GM18517 (cell line): ENCODE data around the gene HHIPL1.

Experiments
- ATAC-seq: cut with Tn5 transposase; IDR thresholded peaks from one replicate; pipeline ENCODE4 v1.9.1; 2021; ENCODE audit warnings: mild to moderate bottlenecking, moderate library complexity; ENCODE audit not compliant: unreplicated experiment

HHIPL1 gene

DNA sequence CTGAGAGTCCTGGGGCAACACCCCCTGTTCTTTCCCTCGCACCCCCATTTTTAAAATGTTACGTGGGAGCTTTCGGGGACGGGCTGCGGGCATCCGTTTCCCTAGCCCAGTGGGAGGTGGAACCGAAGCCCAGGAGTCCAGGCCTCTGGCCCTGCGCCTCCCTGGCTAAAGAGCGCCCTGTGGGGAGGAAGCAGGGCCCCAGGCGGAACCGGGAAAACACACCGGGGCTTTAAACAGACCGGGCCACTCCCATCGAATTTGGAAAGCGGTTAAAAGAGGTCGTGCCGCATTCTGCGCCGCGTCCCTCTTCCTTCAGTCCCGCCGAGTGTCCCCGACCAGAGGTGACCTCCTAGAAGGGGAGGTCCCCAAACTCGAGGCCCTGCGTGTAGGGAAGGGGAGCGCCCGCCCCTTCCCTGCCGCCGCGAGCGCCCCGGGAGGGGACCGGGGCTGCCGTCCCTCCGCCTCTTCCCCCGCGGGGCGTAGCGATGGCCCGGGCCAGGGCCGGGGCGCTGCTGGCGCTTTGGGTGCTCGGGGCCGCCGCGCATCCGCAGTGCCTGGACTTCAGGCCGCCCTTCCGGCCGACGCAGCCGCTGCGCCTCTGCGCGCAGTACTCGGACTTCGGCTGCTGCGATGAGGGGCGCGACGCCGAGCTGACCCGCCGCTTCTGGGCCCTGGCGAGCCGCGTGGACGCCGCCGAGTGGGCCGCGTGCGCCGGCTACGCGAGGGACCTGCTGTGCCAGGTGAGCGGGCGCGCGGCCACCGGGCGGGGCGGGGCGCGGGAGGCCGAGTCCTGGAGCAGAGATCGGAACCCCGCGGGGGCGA is at the start of gene HHIPL1:
Gene HHIPL1, plus strand, starts transcription at position 407 of the 822 bp plus-strand sequence. Its CDS starts 79 bp downstream, at position 486.
- no peak for ATAC-seq

DNA sequence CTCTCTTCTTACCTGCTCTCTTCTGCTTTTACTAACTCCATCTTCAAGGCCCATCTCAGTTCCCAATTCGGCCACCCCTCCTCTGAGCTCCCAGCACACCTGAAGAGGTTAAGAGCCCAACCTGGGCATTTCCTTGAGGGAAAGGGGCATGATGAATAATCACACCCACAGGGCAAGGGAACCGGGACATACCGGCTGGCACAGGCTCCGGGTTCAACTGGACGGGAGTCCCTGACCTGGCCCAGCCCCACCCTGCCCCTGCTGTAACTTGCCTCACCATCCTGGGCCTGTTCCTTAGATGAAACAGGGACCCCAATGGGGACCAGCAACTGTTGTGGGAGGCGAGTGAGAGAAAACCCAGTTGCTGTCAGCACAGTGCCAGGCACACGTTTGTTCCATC is 49.4 kb upstream of the HHIPL1 start:
- ATAC-seq, result no peak

DNA sequence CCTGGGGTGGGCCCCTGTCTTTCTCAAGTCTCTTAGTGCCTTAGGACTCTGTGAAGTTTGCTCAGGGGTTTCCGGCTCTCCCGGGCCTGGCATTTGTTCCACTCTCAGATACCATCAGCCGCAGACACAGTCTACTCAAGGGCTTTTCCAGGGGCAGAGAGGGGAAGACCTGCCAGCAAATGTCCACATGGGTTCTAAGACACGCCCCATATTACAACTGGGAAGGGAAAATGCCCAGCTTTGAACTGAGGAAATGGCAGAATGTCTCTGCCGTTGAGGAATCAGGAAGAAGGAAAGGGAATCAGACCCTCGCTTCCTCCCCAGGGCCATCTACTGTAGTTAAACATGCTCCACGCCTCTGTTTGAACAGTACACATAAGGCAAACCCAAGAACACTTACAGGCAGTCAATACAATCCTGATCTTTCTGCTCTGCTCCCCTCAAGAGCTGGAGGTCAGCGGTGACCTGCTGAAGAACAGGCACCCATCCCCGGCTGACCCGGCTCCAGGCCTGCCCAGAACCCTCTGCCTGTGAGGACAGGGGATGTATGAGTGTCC is 48.8 kb upstream of the HHIPL1 start:
- no peak for ATAC-seq

DNA sequence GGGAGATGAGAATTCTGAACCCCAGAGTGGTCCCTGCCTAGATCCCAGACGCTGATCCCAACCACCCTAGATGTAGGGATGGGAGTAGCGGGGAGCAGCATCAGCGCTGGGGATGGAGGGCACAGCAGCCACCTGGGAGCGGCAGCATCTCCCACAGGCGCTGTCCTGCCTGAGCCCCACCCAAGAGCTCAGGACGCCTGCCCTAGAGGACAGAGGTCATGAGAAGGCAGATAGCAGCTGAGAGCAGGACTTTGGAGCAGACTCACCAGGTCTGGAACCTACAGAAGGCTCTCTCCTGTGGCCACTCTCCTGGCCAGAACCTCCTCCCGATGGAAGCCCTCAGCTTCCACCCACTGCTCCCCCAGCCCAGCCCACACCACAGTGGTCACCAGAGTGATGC is 48.2 kb upstream of the HHIPL1 start:
- no peak for ATAC-seq

DNA sequence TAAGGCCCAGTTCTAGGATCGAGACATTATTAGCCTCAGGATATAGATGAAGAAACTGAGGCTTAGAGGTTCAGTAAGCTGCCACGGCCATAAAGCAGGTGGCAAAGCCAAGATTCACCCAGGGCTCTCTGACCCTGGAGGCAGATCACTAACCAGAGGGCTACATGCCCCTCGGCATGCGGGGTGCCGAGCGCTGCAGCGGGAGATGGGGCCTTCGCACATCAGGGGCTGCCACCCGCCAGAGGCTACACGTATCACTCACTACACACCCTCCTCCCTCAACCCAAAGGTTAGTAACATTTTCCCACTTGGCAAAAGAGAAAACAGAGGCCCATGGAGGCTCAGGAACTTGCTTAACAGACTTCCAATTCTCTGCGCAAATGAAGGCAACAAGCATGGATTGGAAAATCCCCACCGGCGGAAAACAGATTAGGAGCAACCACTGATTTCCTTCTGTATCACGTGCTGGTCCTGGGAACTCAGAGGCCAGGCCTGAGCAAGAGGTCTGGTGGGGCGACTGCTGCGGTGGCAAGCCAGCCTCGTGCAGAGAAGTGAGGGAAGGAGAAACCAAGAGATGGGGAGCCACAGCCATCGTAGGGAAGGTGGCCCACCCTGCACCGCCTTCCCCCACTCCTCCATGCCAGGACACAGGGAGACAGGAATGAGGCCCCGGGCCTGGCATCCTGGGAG is 46.9 kb upstream of the HHIPL1 start:
- ATAC-seq, result no peak

DNA sequence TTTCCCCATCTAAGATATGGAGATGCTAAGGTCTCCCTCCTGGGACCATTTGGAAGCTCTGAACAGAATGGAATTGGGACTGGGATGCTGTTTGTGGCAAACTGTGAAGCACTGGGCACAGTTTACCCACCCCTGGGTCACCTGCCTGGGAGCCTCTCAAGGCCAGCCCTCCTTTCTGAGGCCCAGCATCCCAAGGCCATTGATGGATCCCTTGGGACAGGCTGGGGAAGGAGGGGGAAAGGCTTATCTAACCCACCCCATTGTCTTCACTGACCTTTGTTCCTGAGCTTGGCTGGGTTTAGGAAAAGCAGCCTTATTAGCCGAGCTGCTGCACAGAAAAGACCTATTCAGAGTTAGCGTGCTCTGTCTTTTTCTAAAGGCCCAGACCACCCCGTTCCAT is 46.2 kb upstream of the HHIPL1 start:
- no peak for ATAC-seq

DNA sequence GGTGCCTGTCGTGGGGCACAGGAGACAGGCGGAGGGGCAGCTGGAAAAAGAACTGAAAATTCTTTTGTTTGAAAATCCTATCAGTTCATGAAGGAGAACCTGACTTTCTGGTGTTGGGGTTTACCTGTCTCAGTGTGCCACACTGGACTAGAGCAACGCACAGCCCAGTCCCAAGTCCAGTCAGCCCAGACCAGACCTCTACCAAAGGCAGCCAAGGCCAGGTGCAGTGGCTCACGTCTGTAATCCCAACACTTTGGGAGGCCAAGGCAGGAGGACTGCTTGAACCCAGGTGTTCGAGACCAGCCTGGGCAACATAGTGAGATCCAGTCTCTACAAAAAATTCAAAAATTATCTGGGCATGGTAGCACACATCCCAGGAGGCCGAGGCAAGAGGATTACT is 45.5 kb upstream of the HHIPL1 start:
- no peak for ATAC-seq

DNA sequence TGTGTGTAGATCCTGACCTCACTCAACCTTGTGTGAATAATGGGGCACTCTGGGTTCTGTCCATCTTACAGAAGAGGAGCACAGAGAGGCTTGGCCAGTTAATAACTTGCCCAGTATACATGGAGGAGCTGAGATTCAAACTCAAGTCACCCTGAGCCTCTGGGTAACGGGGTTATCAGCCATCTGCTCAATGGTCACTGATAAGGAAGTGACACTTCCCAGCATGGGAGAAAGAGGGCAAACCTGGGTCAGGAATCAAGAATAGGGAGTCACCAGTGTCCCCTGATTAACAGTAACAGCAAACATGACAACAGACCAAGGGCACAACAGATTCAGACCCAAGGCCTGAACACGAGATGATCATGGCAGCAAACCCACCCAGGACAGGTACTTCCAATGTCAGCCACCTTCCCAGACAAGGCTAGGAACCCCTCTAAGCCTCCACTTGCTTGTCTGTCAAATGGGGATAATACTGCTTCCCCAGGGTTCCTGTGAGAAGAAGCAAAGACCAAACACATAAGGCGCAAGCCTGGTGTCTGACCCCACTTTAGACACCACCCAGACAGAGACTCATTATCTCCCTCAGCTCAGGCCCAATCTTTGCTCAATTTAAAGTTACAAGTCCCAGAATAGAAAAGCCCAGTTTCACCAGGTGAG is 44.6 kb upstream of the HHIPL1 start:
- no peak for ATAC-seq

DNA sequence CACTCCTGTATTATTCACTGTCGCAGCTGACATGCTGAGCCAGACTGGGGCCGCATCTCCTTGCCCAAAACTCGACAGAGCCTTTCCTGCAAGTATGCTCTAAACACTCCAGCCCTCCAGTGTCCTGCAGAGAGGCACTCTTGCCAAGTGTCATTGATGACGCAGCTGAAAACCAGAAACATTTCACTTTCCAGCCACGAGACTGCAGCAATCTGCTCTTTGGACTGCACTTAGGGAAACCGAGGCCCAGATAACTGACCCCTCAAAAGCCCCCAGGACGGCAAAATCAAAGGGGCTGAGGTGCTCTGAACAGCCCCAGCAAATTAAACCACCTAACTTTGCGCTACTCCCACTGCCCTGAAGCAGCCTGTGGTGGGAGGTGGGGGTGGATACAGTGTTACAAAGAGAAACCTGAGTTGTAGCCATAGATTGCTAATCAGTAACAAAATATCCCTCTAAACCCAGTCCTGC is 43.5 kb upstream of the HHIPL1 start:
- ATAC-seq, result no peak

DNA sequence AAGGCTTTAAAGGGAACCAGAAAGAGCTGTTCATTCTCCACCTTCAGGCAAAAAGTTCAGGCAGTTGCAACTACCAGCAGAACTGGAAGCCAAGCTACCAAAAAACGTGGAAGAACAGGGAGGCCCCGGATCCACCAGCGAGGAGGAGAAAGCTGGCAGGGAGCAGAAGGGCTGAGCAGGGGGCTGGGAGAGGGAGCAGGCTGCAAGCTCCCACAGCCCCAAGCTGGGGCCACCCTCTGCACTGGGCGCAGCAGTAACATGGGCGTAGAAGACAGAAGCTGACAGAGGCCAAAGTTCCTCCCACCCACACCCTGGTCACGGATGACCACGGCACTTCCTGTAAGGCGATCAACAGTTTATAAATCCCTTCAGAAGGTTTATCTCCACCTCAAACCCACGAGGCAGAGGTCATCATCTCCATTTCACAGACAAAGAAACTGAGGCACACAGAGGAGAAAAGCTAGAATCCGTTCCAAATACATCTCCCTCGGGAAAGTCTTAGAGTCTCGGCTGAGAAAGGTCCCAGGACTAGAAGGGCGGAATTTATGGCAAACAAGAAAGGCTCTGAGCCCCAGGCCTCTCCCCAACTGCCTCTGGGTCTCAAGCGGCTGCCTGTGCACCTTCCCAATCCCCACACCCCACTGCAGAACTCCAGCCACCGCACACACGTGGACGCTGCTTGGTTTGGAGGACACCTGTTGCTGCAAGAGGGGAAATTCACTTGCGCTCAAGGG is 42.7 kb upstream of the HHIPL1 start:
- no peak for ATAC-seq

DNA sequence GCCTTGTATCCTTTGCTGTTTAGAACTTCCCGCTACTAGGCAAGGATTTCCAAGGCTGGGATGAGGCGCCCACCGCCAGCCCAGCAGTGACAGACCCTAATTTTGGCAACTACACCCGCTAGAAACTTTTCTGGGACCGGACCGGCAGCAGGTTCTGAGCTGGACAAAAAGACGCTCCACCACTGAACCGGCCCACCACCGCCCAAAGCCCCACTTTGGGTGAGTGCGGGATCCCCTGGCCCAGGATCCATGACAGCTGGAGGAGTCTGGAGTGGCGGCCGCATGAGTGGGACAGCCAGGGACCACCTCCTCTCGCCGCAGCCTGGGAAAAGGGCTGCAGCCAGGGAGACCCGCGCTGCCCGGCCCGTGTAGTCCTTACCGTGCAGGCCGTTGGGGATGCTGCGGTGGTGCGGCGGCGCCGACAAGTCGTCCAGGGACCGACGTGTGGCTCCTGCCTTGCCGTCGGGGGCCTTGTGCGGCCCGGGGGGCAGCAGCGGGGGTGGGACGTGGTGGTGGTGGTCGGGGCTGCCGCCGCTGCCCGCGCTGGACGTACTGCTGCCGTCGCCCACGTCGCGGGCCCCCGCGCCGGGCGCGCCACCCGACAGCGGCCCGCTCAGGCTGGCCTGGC is 42.0 kb upstream of the HHIPL1 start:
- no peak for ATAC-seq

DNA sequence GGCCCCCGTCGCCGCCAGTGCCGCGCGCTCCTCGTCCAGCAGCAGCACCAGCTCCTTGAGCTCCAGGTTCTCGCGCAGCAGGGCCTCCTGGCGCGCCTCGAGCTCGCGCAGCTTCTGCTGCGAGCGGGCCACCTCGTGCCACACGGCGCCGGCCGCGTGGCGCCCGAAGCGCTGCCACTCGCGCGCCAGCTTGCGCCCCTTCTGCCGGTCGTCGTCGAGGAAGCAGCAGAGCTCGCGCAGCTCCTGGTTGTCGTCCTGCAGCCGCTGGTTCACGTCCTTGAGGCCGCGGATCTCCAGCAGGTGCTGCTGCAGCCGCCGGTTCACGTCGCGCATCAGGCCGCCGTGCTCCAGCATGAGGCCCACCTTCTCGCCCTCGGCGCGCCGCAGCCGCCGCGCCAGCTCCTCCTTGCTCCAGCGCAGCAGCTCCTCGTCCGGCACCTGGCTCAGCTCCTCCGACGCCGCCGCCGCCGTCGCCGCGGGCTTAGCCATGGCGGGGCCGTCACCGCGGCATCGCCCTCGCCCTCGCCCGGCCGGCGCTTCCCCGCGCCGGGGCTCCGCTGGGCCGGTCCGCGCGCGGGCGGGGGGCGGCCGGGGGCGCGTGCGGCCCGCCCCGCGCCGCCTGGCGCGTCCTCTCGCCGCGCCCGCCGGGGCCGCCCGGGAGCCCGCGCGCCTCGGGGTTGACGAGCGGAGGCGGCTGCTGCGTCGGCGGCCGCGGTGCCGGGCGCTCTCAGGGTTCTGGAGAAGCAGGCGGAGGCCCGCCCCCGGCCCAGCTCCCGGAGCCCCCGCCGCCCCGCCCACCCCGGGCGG is 41.3 kb upstream of the HHIPL1 start, which contains the start of gene CCDC85C:
Gene CCDC85C, minus strand, starts transcription at position 737 of the 807 bp plus-strand sequence. Its CDS starts 248 bp downstream, at position 489.
- peak; percentile 11 for ATAC-seq

DNA sequence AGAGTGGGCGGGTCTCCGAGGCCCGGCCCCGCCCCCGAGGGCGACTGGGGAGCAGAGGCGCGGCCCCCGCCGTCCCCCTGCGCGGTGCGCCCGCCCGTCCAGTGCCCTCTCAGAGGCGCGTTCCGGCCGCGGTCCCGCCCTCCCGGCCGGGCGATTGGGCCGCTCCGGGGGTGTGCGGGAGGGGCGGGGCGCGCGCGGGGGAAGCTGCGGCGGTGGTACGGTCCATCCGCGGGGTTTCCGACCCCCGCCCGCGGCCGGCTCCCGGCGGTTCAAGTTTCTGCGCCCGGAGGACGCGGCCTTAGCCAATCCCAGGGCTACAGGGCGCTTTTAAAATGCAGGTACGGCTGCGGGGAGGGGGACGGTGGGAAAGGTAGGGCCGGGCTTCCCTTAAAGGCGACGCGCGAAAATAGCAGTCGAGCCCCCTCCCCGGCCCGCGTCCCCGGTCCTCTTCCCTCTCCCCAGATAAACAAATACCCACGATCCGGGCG is 40.6 kb upstream of the HHIPL1 start:
- peak; percentile 59 for ATAC-seq

DNA sequence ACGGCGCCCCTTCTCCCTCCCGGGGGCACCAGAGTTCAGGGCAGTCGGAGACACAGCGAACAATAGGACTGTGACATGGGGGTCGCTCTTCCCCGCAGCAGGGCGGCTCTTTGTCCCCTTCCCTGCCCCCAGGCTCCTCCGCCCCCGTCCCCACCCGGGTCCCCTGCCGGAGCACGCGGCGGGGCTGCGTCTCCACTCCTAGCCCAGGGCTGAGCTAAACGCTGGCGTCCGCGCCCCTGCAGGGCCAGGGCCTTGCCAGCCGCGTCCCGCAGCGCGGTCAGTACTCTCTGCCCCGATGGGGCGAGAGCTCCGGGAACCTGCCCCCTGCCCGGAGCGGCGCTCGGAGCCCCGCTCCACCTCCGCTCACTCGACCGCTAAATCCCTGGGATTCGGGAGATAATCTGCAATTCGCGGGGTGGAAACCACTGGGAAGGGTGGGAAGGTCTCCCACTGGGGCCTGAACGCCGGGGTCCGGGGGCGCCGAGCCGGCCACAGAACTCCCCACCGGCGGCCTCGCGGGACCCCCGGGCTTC is 40.1 kb upstream of the HHIPL1 start:
- peak; percentile 2 for ATAC-seq

DNA sequence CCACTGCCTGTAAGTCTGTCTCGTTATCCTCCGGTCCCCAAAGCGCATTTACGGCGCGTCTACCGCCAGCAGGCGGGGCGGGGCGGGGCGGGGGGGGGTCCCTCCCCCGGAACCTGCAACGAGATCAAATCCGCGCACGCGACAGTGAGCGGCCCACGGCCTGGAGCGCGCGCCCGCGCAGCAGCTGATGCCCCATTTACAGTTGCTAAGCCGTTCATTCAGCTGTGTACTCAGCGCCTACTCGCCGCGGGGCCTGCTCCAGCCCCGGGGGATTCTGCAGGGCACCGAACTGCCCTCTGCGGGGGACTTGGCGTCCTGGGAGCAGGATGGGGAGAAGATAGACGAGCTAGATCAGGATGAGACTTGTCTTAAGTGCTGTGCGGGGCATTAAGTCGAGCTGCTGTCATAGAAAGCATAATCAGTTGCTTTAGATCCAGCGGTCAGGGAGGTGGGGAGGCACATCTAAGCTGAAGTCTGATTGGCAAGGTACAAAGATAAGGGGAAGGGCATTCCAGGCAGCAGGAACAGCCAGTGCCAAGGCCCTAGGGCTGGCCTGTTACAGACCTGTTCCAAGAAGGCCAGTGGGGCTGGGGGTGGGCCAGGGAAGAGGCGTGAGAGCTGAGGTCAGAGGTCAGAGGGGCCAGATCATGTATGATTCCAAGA is 39.5 kb upstream of the HHIPL1 start:
- ATAC-seq, result no peak

DNA sequence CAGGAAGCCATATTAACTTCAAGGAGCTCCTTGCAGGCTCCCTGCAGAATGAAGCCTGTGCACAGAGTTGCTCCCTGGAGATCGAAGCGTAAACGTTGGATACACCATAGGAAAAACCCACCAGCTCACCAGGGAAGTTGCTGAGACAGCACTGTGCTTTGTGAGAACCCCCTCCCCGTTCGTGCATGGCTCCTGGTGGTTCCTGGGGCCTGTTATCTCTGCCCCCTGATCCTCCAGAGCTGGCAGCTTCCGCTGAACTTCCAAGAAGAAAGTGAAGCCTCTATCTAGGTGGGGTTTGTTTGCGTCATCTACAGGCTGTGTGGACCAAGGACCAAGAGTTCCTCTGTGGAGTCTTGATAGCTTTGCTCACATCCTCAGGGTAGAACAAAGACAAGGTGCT is 38.6 kb upstream of the HHIPL1 start:
- ATAC-seq, result no peak

DNA sequence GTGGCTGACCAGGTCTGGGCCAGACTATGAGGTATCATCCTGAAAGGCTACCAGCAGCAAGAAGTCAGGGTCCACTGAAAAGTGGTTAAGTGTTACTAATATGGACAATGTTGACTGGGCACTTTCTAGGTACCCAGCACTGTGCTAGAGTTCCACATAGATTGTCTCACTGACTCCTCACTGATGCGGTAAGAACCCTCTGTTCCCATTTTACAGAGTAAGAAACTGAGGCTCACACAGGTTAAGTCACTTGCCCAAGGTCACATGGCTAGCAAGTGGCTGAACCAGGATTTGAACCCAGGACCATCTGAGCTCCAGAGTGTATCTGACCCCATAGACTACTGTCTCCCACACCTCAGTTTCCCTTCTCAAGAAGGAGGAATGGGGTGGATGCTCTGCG is 36.3 kb upstream of the HHIPL1 start:
- ATAC-seq, result no peak
